NCI-H2081 (cell line): ENCODE data around the gene BRD3.

Source experiments
- DNase-seq, 2 experiments: peaks; one replicate each; lab custom pipeline; 2025; lab: John Stamatoyannopoulos, UW

The BRD3 gene

DNA sequence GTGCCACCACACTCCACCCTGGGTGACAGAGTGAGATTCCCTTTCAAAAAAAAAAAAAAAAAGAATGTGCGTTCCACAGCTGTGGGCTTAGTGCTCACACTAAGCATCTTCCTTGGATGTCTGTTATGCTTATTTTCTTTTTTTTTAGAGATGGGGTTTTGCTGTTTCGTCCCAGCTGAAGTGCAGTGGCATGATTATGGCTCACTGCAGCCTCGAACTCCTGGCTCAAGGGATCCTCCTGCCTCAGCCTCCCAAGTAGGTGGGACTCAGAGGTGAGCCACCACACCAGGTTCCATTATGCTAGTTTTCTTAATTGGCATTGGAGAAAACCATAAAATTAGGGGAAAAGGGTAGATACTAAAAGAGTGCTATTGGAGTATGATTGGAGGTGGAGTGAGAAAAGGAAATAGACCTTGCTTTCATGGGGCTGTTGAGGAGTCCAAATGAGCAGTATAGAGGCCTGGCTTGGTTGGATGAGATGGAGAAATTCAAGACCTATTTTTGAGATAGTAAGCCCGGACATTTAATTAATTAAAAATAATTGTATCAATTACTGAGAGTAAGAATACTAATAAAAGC lies 43.5 kb downstream of the BRD3 start:
- DNase-seq, result no peak

DNA sequence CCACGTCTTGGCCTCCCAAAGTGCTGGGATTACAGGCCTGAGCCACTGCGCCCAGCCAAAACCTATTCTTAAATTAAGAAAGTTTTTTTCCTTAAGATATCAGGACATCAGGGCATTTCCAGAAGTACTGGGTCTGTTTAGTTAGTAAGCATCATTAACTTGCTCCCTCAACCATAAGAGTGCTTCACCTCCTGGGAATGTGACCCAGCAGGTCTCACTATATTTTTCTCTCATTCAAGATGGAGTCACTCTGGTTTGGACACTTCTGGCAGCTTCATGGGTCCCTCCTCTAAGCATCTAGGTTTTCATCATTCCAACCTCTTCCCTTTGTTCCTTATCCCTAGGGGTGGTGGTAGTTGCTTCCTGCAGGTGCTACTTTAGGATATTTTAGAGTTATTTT lies 52.9 kb downstream of the BRD3 start:
- no peak for DNase-seq

DNA sequence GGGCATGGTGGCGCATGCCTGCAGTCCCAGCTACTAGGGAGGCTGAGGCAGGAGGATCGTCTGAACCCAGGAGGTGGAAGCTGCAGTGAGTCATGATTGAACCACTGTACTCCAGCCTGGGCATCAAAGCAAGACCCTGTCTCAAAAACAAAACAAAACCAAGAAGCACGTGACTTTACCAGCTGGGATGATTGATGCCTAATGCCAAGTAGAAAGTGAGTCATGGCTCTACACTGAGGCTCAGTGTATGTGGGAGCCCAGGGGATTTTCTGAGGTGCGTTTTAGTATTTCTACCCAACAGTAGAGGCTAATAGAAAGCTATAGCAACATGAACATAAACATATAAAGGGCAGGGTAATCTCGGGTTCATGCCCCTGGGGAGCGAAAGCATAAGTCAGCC lies 56.4 kb downstream of the BRD3 start:
- DNase-seq, result no peak

DNA sequence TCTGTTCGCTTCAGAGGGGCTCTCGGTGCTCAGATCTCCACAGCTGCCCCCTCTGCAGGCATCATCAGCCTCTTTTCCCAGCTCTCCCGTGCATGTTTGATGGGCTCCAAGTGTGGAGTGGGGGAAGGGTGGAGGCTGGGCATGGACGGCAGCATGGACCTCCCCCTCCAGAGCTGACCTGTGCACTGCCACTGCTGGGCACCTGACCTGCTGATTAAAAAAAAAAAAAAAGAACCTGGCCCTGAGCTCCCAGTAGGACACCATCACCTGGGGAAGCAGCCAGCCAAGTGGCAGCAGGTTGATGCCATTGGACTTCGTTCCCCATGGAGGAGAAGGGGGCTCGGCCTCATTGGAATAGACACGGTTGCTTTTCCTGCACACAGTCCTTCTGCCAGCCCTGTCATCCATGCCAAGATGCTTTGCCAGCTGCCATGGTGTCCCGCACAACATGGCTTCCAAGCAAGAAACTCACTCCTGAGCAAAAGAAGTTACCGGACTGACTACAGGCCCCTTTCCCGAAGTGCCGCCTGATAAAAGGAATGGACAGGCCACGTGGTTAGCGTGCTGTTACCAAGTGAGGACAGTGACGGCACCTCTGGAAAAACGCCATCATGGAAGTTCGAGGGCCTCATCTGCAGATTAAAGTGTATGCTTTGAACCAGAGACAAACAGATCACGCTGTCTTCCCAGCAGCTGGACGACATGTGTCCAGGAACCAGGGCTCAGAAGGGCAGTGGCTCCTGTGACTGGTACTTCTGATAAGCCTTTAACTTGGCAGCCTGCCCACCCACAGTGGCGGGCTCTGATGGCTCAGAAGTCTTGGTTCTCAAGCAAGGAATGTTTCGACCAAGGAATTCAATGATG lies 57.3 kb downstream of the BRD3 start:
- DNase-seq, result no peak

DNA sequence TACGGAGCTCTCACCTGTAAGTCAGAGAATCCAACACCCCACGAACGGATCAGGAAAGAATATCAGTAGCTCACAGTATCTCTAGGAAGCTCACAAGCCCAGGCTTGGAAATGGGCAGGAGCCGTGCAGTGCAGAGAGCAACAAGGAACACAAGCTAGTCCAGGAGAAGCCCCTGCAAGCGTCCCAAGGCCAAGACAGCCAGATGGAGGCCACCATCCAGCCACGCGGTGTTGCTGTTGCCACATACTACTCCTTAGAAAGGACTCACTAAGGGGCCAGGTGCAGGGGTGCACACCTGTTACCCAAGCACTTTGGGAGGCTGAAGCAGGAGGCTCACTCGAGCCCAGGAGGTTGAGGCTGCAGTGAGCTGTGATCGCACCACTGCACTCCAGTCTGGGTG lies 60.3 kb downstream of the BRD3 start:
- no peak for DNase-seq

DNA sequence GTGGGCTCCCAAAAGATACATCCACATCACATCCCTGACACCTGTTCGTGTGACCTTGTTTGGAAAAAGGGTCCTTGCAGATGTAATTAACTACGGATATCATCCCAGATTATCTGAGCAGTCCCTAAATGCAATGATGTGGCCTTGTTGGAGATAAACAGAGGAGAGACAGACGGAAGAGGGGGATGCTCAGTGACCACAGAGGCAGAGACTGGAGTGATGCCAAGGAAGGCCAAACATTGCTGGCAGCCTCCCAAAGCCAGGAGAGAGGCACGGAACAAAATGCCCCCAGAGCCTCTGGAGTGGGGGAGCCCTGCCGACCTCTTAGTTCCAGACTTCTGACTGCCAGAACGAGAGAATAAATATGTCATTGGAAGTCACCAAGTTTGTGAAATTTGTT lies 60.7 kb downstream of the BRD3 start:
- DNase-seq, result no peak

DNA sequence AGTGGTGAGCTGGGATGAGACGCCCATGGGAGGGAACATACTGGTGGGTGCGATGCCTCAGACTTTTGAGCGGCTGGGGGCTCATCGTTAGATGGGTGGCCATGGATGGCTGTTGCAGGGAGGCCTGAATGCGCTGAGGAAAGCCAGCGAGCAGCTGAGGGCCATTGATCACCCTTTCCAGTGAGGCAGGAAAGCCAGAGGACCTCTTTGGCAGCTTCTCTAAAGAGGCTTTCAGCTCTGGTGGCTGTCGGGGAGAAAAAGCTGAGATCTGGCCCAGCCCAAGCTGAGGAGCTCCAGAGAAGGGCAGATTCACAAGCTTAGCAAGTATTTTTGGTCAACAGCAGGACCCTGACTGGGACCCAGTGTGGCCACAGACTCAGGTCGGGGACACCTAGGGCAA lies 62.4 kb downstream of the BRD3 start:
- no peak for DNase-seq

DNA sequence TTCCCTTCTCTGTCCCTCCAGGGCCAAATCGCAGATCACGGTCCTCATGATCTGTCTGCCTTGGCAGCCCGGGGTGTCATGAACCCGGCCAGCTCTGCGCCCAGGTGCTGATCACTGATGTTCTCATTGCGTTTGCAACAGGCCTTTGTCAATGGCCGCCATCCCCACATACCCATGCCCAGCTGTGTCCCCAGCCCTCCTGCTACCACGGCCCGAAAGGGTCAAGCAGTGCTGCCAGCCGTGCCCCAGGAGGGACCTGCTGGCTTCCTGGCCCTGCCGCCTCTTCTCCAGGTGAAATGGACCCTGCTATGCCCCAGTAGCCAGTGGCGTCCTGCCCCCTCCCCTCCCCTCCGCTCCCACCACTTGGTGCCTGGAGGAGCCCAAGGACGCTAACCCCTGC lies 62.9 kb downstream of the BRD3 start:
- DNase-seq, result no peak

DNA sequence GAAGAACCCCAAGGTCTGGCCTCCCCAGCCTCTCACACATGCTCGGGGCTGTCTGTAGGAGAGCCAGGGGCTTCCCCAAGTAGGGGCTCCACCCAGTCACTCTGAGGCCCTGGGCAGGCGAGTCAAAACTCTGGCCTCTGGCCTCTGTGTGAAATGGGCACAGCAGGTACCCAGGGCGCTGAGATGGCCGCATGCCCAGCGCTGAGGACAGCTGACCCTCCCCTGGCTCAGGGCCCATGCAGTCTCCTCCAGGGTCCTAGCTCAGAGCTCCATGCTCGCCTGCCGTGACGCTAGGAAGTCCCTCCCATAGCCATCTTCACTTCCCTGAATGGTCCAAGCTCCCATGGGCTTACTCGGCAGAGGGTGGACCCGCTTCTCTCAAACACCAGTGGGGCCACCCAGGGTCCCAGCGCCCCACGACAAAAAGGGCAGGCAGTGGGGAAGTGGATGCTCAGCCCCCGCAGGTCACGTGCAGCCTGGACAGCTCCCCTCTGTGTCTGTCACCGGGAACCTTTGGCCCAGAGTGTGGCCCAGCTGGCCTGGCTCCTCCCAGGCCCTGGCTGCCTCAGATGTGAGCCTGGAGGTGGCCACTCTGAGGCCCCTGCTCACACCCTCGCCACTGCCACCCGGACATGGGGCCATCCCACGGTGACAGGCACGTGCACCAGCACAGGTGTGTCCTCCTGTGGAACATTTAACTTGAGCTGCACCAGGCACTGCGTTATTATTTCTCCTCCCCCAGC lies 63.5 kb downstream of the BRD3 start:
- DNase-seq, result no peak

DNA sequence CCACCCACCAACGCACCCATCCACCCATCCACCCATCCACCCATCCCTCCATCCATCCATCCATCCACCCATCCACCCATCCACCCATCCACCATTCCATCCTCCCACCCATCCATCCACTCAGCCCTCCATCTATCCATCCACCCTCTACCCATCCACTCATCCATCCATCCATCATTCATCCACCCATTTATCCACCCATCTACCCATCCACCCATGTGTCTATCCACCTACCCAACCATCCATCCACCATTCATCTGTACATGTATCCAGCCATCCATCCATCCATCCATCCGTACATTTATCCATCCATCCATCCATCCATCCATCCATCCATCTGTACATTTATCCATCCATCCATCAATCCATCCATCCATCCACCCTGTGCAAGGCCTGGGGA lies 64.6 kb downstream of the BRD3 start:
- no peak for DNase-seq

DNA sequence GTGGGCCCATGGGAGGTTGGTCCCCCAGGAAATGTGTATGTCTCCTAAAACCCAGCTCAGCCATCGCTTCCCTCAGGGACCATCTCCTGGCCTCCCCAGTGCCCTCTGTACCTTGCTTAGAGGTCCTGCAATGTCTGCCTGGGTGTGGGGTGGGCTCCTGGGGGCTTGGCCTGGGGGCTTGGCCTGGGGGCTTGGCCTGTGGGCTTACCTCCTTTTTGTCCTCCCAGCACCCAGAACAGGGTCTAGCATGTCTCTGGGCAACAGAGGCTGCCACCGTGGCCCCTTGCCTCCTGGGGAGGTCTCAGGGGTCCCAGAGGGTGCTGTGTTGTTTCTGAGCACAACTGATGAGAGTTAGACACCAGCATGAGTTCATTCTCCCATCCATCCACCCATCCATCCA lies 65.0 kb downstream of the BRD3 start:
- DNase-seq, result no peak

DNA sequence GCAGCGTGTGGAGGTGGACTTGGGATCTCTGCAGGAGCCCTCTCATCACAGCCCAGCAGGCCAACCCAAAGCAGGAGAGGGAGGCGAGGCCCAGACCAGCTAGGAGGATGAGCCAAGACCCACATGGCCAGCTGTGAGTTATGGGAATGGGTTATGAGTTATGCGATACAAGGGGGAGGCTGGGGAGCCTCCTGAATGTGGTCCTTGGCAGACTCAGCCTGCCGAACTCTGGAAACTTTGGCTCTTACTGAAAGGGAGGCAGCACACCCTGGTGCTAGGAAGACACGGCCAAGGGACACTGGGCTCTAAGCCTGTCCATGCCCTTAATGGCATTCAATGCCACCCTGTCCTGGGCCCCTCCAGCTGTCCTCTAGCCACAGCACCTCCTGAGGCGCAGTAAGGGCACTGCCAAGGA lies 68.0 kb downstream of the BRD3 start:
- no peak for DNase-seq

DNA sequence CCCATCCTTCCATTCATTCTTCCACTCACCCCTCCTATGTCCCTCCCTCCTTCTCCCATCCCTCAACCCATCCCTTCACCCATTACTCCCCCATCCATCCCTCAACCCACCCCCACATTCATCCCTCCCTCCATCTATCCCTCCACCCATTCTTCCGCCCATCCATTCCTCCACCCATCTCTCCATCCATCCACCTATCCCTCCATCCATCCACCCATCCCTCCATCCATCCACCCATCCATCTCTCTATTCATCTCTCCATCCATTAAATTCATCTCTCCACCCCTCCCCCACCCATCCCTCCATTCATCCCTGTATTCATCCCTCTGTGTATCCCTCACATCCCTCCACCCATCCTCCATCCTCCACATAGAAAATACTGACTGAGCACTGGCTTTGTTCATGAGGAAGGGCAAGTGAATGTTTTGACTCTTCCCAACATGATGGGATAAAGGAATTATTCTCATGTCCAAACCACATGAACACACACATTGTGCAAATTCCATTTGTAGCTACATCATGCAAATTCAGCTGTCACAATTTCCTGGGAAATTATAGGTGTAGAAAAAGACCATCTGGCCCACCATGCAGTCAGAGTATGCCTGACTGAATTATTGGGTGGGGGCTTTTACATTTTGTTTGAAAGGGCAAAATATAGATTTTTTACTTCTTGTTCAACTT lies 68.8 kb downstream of the BRD3 start:
- no peak for DNase-seq

DNA sequence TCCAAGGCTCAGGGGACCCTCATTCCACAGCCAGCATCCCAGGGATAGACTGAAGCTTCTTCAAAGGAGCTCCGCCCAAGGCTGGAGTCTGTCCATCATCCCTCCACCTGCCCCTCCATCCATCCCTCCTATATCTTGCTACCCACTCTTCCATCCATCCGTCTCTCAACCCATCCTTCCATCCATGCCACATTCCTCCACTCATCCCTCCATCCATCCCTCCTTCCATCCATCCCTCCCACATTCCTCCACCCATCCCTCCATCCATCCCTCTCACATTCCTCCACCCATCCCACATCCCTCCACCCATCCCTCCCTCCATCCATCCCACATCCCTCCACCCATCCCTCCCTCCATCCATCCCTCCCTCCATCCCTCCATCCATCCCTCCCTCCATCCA lies 70.2 kb downstream of the BRD3 start:
- no peak for DNase-seq

DNA sequence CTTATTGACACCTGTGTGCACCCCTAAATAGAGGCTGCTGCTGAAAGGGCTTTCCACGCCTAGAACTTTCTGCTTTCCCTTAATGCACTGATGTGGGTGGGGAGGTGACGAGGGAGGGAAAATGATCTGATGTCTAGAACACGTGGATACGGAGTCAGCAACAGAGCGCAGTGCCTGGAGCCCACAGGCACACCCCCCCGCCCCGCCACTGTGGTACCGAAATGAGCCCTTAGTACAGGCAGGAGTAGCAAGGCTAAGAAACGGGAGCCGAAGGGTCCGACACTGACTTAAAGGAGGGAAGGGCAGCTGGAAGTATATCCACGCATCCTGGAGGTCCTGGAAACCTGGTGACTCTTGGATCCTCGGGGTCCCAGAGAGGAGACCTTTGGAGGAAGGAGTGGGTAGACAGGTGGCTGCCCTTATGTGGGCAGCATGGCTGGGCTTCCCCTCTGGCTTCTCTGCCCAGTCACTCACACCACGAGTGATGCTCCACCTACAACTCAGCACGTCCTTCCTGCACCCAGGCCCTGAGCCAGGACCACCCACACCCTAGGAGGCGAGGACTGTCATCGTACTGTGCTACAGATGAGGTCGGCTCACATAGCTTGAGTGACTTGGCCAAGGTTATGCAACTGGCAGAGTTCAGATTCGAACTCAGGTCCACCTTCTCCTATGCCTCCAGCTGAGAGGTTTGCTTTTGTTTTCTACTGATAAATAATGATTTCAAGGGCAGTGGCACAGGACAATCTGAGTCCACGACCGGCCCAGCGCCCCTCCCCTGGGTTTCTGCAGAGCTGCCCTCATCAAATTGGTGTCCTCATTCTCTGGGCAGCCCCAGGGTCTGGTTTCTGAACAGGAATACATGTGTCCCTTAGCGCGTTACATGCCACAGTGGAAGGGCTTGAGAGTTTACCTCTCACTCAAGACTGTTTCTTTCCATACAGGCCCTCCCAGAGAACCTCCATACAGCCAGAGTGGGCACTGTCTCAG lies 71.0 kb downstream of the BRD3 start:
- no peak for DNase-seq

DNA sequence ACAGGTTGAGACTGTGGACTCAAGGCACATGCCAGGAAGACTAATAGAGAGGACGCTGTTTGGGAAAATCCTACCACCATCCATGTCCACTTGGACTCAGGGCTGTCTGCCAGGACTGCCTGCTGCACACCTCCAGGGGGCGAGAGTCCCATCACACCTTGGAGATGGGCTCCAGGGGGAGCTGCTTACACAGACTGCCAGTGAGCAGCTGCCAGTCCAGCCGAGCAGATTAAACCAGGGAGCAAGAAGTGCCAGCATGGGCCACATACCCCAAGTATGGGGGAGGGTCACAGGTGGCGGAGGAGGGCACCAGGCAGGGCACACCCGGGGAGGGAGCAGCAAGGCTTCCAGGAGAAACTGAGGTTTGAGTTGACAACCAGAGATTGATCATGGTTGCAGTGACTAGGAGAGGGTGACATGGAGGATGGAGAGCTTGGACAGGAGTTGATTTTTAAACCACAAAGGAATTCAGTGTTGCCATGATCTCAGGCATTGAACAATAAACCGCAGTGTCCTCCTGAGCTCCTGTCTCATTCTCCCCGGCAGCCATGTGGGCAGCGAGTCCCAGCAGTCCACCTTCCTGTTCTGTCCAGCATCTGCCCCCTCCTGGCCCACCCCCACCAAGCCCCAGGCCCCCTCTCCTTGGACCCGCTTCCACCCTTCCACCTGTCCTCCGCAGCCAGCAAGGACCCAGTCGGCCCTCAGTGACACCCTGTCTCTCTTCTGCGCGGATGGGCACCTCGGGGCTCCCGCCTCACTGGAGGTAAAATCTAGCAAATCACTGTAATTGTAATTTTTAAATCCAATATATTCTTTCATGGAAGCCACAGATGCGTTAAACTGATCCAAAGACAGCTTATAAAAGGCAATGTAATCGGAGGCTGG lies 72.6 kb downstream of the BRD3 start:
- DNase-seq, result peak in 1 of 2 experiments; percentile 49

DNA sequence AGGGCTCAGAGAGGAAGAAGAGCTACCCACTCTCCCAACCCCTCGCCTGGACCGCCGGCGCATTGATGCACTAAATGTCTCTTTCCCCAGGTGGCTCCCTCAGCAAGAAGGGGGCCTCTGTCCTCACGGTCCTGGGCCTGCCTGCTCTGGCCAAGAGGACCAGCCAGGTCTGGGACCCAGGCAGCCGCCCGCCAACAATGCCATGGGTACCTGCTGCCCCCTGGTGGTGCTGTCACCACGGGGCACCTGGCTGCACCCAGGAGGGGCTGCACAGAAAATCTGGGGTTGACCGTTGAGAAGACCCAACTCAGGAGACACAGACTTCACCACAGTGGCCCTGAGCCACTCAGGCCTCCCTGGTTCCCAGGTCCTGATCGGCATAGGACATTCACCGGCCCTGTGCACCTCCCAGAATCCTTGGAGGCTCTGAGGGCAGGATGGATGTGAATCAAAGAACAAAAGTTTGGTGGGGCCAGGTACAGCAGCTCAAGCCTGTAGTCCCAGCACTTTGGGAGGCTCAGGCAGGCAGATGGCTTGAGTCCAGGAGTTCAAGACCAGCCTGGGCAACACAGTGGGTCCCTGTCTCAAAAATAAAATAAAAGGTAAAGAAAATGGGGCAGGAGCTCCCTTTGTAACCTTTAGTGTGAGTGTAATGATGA lies 73.3 kb downstream of the BRD3 start:
- peak; percentile 54 to 73 for DNase-seq

DNA sequence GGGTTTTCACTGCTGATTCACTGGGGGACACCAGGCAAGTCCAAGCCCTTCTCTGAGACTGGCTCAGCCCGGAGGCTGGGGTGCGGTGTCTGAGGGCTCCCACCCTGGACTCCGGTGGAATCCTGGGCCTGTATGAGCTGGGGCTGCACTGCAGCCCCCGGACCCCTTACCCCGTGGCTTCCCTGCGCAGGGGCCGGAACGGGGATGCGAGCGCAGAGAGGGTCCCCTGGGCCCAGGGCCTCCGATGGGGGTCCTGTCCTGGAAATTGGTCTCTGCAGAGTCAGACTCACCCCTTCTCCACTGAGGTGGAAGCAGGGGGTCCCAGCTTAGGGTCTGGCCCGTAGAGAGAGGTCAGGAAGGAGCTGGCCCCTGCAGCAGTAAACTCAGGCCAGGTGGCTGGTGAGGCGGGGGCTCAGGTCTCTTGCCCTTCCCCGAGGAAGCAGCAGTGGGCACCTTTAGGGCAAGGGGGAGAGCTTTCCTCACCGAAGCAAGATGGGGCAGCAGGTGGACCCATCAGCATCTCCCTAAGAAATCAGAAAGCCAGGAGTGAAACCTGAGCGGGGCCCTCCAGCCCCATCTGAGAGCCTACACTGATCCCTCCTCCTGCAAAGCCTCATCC lies 74.1 kb downstream of the BRD3 start:
- no peak for DNase-seq
